ENCODE data around the gene ICA1.
"Not testable (repeated sequence)": the region's sequence is repeated elsewhere in the genome, so short reads cannot be mapped to it uniquely, and the experiment has no call there.

Gene ICA1

GRCh38 chr7:8261711-8262695 lies at the start of gene ICA1:
ICA1 (minus strand) TSS chr7:8262167; CDS start chr7:8235926, 26,241 bp downstream.
- ATAC-seq (peak; percentile 62), DNase-seq (ENCODE audit: low spot score in 2 of 2) (peak; percentile 11 to 64)
- H3K27ac Mint-ChIP-seq, result no peak within 1 kb of the TSS
- H3K4me1 Mint-ChIP-seq, result no peaks in the 10 kb centered on the region
- H3K36me3 Mint-ChIP-seq, result no peaks in the 10 kb centered on the region
- H3K4me3 Mint-ChIP-seq, result peak within 1 kb of the TSS; percentile 67
- H3K9me3 Mint-ChIP-seq, result no peaks in the 10 kb centered on the region

DNA sequence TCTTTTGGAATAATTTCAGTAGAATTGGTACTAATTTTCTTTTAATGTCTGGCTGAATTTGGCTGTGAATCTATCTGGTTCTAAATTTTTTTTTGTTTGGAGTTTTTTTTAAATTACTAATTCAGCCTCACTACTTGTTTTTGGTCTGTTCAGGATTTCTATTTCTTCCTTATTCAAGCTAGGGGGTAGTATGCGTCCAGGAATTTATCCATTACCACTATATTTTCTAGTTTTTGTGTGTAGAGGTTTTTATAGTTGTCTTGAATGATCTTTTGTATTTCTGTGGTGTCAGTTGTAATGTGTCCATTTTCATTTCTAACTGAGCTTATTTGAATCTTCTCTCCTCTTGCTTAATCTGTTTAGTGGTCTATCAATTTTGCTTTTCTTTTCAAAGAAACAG lies 48.9 kb upstream of the ICA1 start:
- Mint-ChIP-seq H3K36me3 (no peaks in the 10 kb centered on the region), H3K4me3 (no peak overlapping the region), H3K4me1 (no peaks in the 10 kb centered on the region), H3K27ac (no peak overlapping the region), H3K9me3 (peaks cover 4% of the 10 kb centered on the region)
- ATAC-seq (no peak), DNase-seq (ENCODE audit: low spot score in 2 of 2) (no peak)

DNA sequence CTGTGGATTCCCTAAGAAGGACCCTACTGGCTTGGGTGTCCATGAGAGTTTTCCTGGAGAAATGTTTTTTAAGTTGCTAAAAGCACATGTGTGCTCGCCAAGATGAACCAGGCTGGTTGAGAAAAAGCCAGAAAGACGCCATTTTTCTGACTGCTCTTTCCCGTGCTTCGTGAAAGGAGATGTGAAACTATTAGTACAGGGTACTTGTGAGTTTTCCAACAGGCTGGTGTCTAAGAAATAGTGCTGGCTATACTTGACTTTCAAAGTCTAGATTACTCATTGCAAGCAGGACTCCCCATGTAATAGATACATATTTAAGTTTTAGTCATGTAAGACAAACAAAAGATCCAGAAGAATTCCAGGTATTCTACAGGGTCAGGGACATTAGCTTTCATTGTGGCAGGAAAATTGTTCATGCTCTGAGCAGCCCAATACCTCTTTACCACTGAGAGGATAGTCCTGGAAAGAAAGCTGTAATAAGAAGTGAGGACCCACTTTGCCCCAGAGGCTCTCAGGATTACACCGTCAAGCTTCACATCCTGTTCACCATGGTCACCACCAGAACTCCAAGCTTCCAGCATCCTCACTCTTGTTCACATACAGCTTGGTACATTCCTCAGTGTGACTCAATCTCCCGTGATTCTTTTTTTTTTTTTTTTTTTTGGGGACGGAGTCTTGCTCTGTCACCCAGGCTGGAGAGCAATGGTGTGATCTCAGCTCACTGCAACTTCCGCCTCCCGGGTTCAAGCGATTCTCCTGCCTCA lies 43.8 kb upstream of the ICA1 start:
- Mint-ChIP-seq H3K9me3 (no peaks in the 10 kb centered on the region), H3K4me1 (no peaks in the 10 kb centered on the region), H3K36me3 (no peaks in the 10 kb centered on the region), H3K27ac (no peak overlapping the region), H3K4me3 (no peak overlapping the region)
- DNase-seq (ENCODE audit: low spot score in 2 of 2) (no peak), ATAC-seq (no peak)

DNA sequence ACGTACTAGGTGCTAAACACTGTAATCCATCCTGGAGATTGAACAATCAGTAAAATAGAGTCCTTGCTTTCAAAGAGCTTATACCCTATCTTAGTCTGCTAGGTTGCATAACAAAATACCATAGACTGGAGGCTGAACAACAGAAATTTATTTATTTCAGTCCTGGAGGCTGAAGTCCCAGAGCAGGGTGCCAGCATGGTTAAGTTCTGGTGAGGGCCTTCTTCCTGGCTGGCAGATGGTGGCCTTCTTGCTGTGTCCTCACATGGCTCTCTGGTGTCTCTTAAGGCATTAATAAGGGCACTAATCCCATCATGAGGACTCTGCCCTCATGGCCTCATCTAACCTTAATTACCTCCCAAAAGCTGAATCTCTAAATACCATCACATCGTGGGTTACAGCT lies 43.1 kb upstream of the ICA1 start:
- no peak overlapping the region for H3K4me3 Mint-ChIP-seq
- H3K36me3 Mint-ChIP-seq, result no peaks in the 10 kb centered on the region
- no peak overlapping the region for H3K27ac Mint-ChIP-seq
- no peaks in the 10 kb centered on the region for H3K9me3 Mint-ChIP-seq
- no peak for DNase-seq (ENCODE audit: low spot score in 2 of 2)
- ATAC-seq, result no peak
- no peaks in the 10 kb centered on the region for H3K4me1 Mint-ChIP-seq

DNA sequence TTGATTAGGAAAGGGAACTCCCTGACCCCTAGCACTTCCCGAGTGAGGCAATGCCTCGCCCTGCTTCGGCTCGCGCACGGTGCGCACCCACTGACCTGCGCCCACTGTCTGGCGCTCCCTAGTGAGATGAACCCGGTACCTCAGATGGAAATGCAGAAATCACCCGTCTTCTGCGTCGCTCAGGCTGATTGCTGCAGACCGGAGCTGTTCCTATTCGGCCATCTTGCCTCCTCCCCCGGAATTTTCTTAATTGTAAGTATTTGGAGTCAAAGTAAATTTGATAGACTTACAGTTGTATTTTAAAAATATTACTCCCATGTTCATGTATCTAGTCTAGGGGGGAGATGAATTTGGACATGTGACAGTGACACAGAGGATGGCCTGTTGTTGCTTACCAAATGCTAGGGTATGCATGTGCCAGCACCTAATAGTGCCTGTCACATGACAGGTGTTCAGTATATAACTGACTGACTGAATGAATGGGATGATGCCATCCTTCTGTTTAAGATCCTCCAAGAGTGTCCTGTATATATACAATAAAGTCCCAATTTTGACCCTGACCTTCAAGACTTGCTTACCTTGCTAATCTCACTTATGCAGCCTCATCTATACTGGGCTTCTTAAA lies 42.0 kb upstream of the ICA1 start:
- Mint-ChIP-seq H3K36me3 (no peaks in the 10 kb centered on the region), H3K4me3 (no peak overlapping the region), H3K27ac (no peak overlapping the region), H3K9me3 (no peaks in the 10 kb centered on the region), H3K4me1 (no peaks in the 10 kb centered on the region)
- ATAC-seq (no peak), DNase-seq (ENCODE audit: low spot score in 2 of 2) (no peak)

DNA sequence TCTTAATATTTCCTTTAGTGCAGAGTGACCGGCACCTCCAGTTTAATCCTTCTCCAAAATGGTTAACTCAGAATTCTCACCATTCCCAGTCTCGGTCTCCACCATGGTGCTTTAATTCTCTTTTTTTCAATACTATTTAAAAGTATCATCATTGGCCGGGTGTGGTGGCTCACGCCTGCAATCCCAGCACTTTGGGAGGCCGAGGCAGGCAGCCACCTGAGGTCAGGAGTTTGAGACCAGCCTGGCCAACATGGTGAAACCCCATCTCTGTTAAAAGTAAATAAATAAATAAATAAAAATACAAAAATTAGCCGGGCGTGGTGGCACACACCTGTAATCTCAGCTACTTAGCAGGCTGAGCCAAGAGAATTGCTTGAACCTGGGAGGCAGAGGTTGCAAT lies 35.1 kb upstream of the ICA1 start:
- not testable (repeated sequence) for H3K9me3 Mint-ChIP-seq; H3K27ac Mint-ChIP-seq; DNase-seq (ENCODE audit: low spot score in 2 of 2); H3K4me1 Mint-ChIP-seq; H3K36me3 Mint-ChIP-seq; ATAC-seq; H3K4me3 Mint-ChIP-seq

GRCh38 chr7:8296362-8296659 lies 34.3 kb upstream of the ICA1 start:
- no peak for DNase-seq (ENCODE audit: low spot score in 2 of 2)
- Mint-ChIP-seq H3K36me3 (no peaks in the 10 kb centered on the region), H3K9me3 (no peaks in the 10 kb centered on the region), H3K4me3 (no peak overlapping the region), H3K27ac (no peak overlapping the region), H3K4me1 (no peaks in the 10 kb centered on the region)
- no peak for ATAC-seq

- H3K27ac Mint-ChIP-seq, result no peak overlapping the region
- ATAC-seq, result peak; percentile 82
- H3K9me3 Mint-ChIP-seq, result no peaks in the 10 kb centered on the region
- no peaks in the 10 kb centered on the region for H3K36me3 Mint-ChIP-seq
- no peak overlapping the region for H3K4me3 Mint-ChIP-seq
- DNase-seq (ENCODE audit: low spot score in 2 of 2), result peak in 1 of 2 donors; percentile 10
- no peaks in the 10 kb centered on the region for H3K4me1 Mint-ChIP-seq
These were observed 33.8 kb upstream of the ICA1 start for GRCh38 chr7:8295638-8296361.

- Mint-ChIP-seq H3K27ac (no peak overlapping the region), H3K9me3 (no peaks in the 10 kb centered on the region), H3K4me3 (no peak overlapping the region), H3K4me1 (no peaks in the 10 kb centered on the region), H3K36me3 (no peaks in the 10 kb centered on the region)
- ATAC-seq, result no peak
- no peak for DNase-seq (ENCODE audit: low spot score in 2 of 2)
These were observed 29.6 kb upstream of the ICA1 start for GRCh38 chr7:8291397-8292141.

DNA sequence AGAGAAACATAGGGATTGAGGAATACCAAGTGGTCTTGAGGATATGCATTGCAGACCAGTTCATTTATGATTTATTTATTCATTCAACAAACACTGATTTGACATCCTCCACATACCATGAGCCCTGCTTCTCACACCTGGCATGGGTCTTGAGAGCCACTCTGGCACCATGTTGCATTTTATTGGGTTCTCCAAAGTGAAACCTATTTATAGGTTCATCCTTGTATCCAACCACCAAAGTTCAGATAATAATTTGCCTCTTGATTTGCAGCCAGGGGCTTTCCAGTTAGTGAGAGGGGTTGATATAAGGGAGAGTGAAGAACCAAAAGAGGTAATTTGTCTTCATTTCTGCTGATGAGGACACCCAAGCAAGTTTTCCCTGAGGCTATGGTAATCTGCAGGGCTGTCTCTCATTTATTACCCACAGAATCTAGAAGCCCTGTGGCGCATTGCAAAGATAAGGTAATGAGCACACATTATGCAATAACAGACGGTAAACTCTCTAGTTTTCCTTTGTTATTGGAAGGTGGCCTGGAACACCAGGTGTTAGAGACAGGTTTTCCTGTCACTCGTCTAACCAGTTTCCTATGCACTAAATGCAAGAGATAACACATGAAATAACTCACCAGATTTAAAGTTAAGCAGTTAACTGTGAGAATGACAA lies 28.8 kb upstream of the ICA1 start:
- ATAC-seq (no peak), DNase-seq (ENCODE audit: low spot score in 2 of 2) (no peak)
- Mint-ChIP-seq H3K27ac (no peak overlapping the region), H3K4me3 (no peak overlapping the region), H3K9me3 (no peaks in the 10 kb centered on the region), H3K36me3 (no peaks in the 10 kb centered on the region), H3K4me1 (no peaks in the 10 kb centered on the region)

DNA sequence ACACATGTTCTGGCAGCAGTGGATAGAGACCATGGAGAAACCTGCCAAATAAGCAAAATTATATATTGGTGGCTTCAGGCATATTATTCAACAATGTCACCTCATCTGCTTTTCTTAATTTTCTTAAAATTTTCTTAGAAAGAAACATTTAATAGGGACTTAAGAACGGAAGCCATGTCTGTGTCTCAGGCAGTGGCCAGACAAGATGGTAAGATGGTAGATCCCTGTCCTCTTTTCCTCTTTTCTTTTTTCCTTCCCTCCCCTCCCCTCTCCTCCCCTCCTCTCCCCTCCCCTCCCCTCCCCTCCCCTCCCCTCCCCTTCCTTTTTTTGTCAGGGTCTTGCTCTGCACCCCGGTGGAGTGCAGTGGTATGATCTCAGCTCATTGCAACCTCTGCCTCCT lies 24.2 kb upstream of the ICA1 start:
- Mint-ChIP-seq H3K4me3 (no peak overlapping the region), H3K36me3 (no peaks in the 10 kb centered on the region), H3K27ac (no peak overlapping the region), H3K4me1 (no peaks in the 10 kb centered on the region), H3K9me3 (no peaks in the 10 kb centered on the region)
- ATAC-seq, result no peak
- no peak for DNase-seq (ENCODE audit: low spot score in 2 of 2)

DNA sequence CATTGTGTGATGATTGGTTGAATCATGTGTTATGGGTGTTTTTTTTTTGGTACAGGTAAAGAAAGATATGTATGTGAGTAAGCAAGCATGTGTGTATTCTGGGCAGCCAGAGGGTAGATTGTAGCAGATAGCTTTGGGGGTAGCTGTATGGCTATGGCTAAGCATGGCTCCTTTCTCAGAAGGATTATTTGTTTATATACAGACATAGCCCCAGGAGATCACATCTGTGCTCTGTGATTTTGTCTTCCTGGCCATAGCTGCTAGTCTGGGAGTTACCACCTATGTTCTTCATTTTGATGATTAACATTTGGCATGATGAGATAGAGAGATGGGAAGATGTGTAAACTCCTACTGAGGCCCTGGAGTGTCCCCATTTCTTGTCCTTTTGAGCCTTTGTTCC lies 23.2 kb upstream of the ICA1 start:
- DNase-seq (ENCODE audit: low spot score in 2 of 2) (no peak), ATAC-seq (no peak)
- H3K4me1 Mint-ChIP-seq, result no peaks in the 10 kb centered on the region
- H3K4me3 Mint-ChIP-seq, result no peak overlapping the region
- H3K9me3 Mint-ChIP-seq, result no peaks in the 10 kb centered on the region
- no peaks in the 10 kb centered on the region for H3K36me3 Mint-ChIP-seq
- no peak overlapping the region for H3K27ac Mint-ChIP-seq

- H3K4me3 Mint-ChIP-seq, result no peak overlapping the region
- DNase-seq (ENCODE audit: low spot score in 2 of 2), result no peak
These were observed 22.6 kb upstream of the ICA1 start for GRCh38 chr7:8284606-8285005.

GRCh38 chr7:8283968-8284367 lies 22.0 kb upstream of the ICA1 start:
- Mint-ChIP-seq H3K4me1 (no peaks in the 10 kb centered on the region), H3K27ac (no peak overlapping the region), H3K36me3 (no peaks in the 10 kb centered on the region), H3K9me3 (no peaks in the 10 kb centered on the region), H3K4me3 (no peak overlapping the region)
- no peak for DNase-seq (ENCODE audit: low spot score in 2 of 2)
- no peak for ATAC-seq

More at GRCh38 chr7:8284606-8285005, 22.6 kb upstream of the ICA1 start:
- ATAC-seq, result no peak
- Mint-ChIP-seq H3K4me1 (no peaks in the 10 kb centered on the region), H3K9me3 (no peaks in the 10 kb centered on the region), H3K27ac (no peak overlapping the region), H3K36me3 (no peaks in the 10 kb centered on the region)

Measured in stimulated activated effector memory CD8-positive, alpha-beta T cell treated with anti-CD3 and anti-CD28 coated beads, Interleukin-12 subunit alpha, Interleukin-12 subunit beta, amount 100 ng/mL, for 72 hours (primary cell).